Choroid plexus epithelial cell (primary cell): ENCODE measurements around the gene MAP2K5.

ENCODE experiments used
- DNase-seq: peaks from one replicate; pipeline ENCODE4 v3.0.0-alpha.2; 2010; ENCODE audit warnings: low read depth
- H3K4me3 ChIP-seq: 2 replicates; pipeline ENCODE4 v1.5.1; 2011; ENCODE audit warnings: low read depth, mild to moderate bottlenecking, control low read depth, low read length, moderate library complexity
- CTCF ChIP-seq: conservative IDR thresholded peaks from 2 replicates; pipeline ENCODE4 v1.5.1; 2011; ENCODE audit warnings: low read depth, mild to moderate bottlenecking, control low read depth, inconsistent platforms, low read length, moderate library complexity

The MAP2K5 gene

GRCh38 chr15:67579164-67579563 lies 36.7 kb downstream of the MAP2K5 start:
- TF ChIP-seq CTCF, result no peak
- H3K4me3 ChIP-seq, result no peak overlapping the region
- DNase-seq, result no peak

GRCh38 chr15:67579967-67580366 lies 37.5 kb downstream of the MAP2K5 start:
- TF ChIP-seq CTCF, result no peak
- no peak overlapping the region for H3K4me3 ChIP-seq
- no peak for DNase-seq

GRCh38 chr15:67584157-67584556 lies 41.7 kb downstream of the MAP2K5 start:
- TF ChIP-seq CTCF, result no peak
- no peak overlapping the region for H3K4me3 ChIP-seq
- DNase-seq, result no peak

GRCh38 chr15:67585681-67586080 lies 43.2 kb downstream of the MAP2K5 start:
- TF ChIP-seq CTCF, result no peak
- no peak for DNase-seq
- no peak overlapping the region for H3K4me3 ChIP-seq

GRCh38 chr15:67587331-67587730 lies 44.8 kb downstream of the MAP2K5 start:
- DNase-seq, result no peak
- no peak for TF ChIP-seq CTCF
- H3K4me3 ChIP-seq, result no peak overlapping the region

- DNase-seq, result no peak
- no peak overlapping the region for H3K4me3 ChIP-seq
- no peak for TF ChIP-seq CTCF
These were observed 45.3 kb downstream of the MAP2K5 start for GRCh38 chr15:67587754-67588153.

- no peak for TF ChIP-seq CTCF
- H3K4me3 ChIP-seq, result no peak overlapping the region
- no peak for DNase-seq
These were observed 47.7 kb downstream of the MAP2K5 start for GRCh38 chr15:67590191-67590590.
